NCI-H774 (cell line): Measurements from ENCODE around the gene R3HDM1.
"Not testable (repeated sequence)": the region's sequence is repeated elsewhere in the genome, so short reads cannot be mapped to it uniquely, and the experiment has no call there.

Experiments used
- DNase-seq: peaks from one replicate; lab custom pipeline; 2025; lab: John Stamatoyannopoulos, UW

Gene R3HDM1

GRCh38 chr2:135531231-135532197 is at the start of gene R3HDM1:
R3HDM1 (plus strand) TSS chr2:135531484; CDS start chr2:135604846, 73,362 bp downstream.
- peak; percentile 99 for DNase-seq

GRCh38 chr2:135485441-135485840 is 45.8 kb upstream of the R3HDM1 start:
- no peak for DNase-seq

GRCh38 chr2:135490376-135490775 is 40.9 kb upstream of the R3HDM1 start:
- DNase-seq: no peak

GRCh38 chr2:135494503-135494902 is 36.8 kb upstream of the R3HDM1 start:
- DNase-seq: no peak

GRCh38 chr2:135494917-135495316 is 36.4 kb upstream of the R3HDM1 start:
- no peak for DNase-seq

GRCh38 chr2:135498588-135498987 is 32.7 kb upstream of the R3HDM1 start:
- not testable (repeated sequence) for DNase-seq

- no peak for DNase-seq
These were observed 26.5 kb upstream of the R3HDM1 start for GRCh38 chr2:135504811-135505210.

- no peak for DNase-seq
These were observed 20.7 kb upstream of the R3HDM1 start for GRCh38 chr2:135510577-135510976.

- no peak for DNase-seq
These were observed 19.2 kb upstream of the R3HDM1 start for GRCh38 chr2:135512099-135512498.

GRCh38 chr2:135525786-135526185 is 5.5 kb upstream of the R3HDM1 start:
- no peak for DNase-seq

- DNase-seq: no peak
These were observed 3.3 kb upstream of the R3HDM1 start for GRCh38 chr2:135528006-135528405.

- DNase-seq: peak; percentile 95
These were observed 712 bp upstream of the R3HDM1 start, which contains the start of gene ZRANB3 for GRCh38 chr2:135530313-135531230. ZRANB3 (minus strand) TSS chr2:135531218.

- no peak for DNase-seq
These were observed 1.3 kb downstream of the R3HDM1 start for GRCh38 chr2:135532581-135532980.

- DNase-seq: not testable (repeated sequence)
These were observed 2.3 kb downstream of the R3HDM1 start for GRCh38 chr2:135533545-135533944.

- no peak for DNase-seq
These were observed 15.2 kb downstream of the R3HDM1 start for GRCh38 chr2:135546436-135546835.

- no peak for DNase-seq
These were observed 16.0 kb downstream of the R3HDM1 start for GRCh38 chr2:135547311-135547710.

GRCh38 chr2:135551356-135551755 is 20.1 kb downstream of the R3HDM1 start:
- DNase-seq: no peak

- no peak for DNase-seq
These were observed 21.6 kb downstream of the R3HDM1 start for GRCh38 chr2:135552887-135553286.

- DNase-seq: no peak
These were observed 24.0 kb downstream of the R3HDM1 start for GRCh38 chr2:135555311-135555710.

GRCh38 chr2:135557530-135557929 is 26.2 kb downstream of the R3HDM1 start:
- no peak for DNase-seq

GRCh38 chr2:135561925-135562324 is 30.6 kb downstream of the R3HDM1 start:
- no peak for DNase-seq

GRCh38 chr2:135563793-135564192 is 32.5 kb downstream of the R3HDM1 start:
- no peak for DNase-seq
